ENCODE data around the gene FGF22.

FGF22 gene

DNA sequence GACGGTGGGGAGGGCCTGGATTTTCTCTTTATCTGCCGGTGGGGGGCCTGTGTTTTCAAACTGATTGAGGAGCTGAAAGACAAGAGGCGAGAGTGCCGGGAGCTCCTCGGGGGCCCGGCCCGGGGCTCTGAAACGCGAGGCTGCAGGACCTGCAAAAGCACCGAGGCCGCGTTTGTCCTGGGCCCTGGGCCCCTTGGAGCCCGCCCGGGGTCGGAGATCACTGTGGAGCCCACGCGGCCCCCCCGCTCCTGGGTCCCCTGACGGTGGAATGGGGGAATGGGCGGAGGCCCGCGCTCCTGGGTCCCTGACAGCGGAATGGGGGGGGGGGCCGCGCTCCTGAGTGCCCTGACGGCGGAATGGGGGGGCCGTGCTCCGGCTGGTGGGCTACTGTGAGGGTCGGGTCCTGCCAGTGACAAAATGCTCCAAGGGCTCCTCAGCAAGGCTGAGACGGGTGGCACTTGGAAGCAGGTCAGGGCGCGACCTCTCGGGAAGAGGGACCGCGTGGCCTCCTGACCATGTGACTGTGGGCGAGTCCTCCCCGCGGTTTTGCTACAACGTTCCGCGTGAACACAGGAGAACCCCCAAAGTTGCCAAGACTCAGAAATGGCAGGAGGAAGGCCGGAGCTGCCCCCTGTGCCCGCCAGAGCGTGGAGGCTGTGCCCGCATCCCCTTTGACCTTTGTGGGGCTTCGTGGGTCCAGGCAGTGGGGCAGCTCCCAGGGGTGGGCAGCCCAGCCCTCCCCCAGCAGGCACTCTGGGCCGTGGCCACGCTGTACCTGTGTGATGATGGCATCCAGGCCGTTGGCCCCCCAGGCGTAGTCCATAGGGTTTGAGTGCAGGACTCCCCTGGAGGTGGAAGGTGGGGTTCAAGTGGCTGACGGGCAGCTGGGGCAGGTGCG, 9.5 kb downstream of the FGF22 start:
- H3K4me1 ChIP-seq: no peaks in the 10 kb centered on the region
- no peaks in the 10 kb centered on the region for H3K36me3 ChIP-seq (ENCODE audit: control insufficient read depth, insufficient read depth, low read length)
- no peaks in the 10 kb centered on the region for H3K27me3 ChIP-seq (ENCODE audit: control insufficient read depth, insufficient read depth, low read length)
- no peak overlapping the region for H3K9ac ChIP-seq
- H3K4me2 ChIP-seq (ENCODE audit: low read length): no peak overlapping the region
- no peak overlapping the region for H3K27ac ChIP-seq
- H3K4me3 ChIP-seq (ENCODE audit: low read depth, low read length): no peak overlapping the region
- peaks cover 16% of the 10 kb centered on the region for H3K79me2 ChIP-seq
- no peaks in the 10 kb centered on the region for H3K9me3 ChIP-seq (ENCODE audit: control insufficient read depth, low read length)
- no peak overlapping the region for H2AFZ ChIP-seq
- TF ChIP-seq, protein P1, sequence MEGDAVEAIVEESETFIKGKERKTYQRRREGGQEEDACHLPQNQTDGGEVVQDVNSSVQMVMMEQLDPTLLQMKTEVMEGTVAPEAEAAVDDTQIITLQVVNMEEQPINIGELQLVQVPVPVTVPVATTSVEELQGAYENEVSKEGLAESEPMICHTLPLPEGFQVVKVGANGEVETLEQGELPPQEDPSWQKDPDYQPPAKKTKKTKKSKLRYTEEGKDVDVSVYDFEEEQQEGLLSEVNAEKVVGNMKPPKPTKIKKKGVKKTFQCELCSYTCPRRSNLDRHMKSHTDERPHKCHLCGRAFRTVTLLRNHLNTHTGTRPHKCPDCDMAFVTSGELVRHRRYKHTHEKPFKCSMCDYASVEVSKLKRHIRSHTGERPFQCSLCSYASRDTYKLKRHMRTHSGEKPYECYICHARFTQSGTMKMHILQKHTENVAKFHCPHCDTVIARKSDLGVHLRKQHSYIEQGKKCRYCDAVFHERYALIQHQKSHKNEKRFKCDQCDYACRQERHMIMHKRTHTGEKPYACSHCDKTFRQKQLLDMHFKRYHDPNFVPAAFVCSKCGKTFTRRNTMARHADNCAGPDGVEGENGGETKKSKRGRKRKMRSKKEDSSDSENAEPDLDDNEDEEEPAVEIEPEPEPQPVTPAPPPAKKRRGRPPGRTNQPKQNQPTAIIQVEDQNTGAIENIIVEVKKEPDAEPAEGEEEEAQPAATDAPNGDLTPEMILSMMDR (IDR thresholded peaks at IDR 0.05): no peak

DNA sequence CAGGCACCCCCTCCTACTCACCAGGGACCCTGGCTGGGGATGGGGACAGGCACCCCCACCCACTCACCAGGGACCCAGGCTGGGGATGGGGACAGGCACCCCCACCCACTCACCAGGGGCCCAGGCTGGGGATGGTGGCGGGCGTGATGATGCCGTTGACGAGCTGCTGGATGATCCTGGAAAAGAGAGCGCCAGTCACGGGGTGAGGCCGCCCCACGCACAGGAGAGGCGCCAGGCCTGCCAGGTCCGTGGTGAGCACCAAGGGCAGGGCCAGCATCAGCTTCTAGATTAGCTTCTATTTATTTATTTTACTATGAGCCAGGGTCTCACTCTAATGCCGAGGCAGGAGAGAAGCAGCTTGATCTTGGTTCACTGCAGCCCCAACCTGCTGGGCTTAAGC, 10.4 kb downstream of the FGF22 start:
- Histone ChIP-seq H3K9me3 (ENCODE audit: control insufficient read depth, low read length) (no peaks in the 10 kb centered on the region), H3K79me2 (peaks cover 18% of the 10 kb centered on the region), H3K36me3 (ENCODE audit: control insufficient read depth, insufficient read depth, low read length) (no peaks in the 10 kb centered on the region), H3K4me3 (ENCODE audit: low read depth, low read length) (no peak overlapping the region), H3K27ac (no peak overlapping the region), H3K27me3 (ENCODE audit: control insufficient read depth, insufficient read depth, low read length) (no peaks in the 10 kb centered on the region), H3K9ac (no peak overlapping the region), H3K4me1 (no peaks in the 10 kb centered on the region), H2AFZ (no peak overlapping the region), H3K4me2 (ENCODE audit: low read length) (no peak overlapping the region)
- TF ChIP-seq, protein P1 (IDR thresholded peaks at IDR 0.05): no peak

DNA sequence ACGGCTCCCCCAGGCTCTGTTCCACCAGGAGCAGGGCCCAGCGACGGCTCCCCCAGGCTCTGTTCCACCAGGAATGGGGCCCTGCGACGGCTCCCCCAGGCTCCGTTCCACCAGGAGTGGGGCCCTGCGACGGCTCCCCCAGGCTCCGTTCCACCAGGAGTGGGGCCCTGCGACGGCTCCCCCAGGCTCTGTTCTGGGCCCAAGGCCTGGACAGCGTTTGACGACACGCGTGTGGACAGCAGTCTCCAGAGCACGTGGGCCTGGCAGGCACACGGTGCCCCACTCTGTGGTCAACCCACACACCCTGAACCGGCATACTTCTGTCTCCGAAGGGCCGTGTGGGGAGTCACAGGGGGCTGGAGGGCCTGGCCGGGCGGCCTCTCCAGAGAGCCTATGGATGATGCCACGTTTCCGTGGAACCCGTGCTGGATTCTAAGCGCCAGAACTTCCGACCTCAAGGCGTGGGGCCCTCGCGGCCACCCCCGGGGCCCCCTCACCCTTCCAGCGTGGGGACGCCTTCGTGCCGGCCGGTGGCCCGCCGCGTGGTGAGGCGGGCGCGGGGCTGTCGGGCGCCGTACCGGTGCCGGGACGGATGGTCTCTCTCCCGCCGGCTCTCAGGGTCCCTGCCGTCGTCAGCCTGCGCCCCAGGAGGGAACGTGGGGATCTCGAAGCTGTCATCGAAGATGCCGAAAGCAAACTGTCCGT, 11.6 kb downstream of the FGF22 start:
- H3K27ac ChIP-seq: no peak overlapping the region
- no peak overlapping the region for H2AFZ ChIP-seq
- peaks cover 28% of the 10 kb centered on the region for H3K79me2 ChIP-seq
- H3K9me3 ChIP-seq (ENCODE audit: control insufficient read depth, low read length): no peaks in the 10 kb centered on the region
- no peaks in the 10 kb centered on the region for H3K4me1 ChIP-seq
- H3K9ac ChIP-seq: no peak overlapping the region
- H3K36me3 ChIP-seq (ENCODE audit: control insufficient read depth, insufficient read depth, low read length): no peaks in the 10 kb centered on the region
- H3K4me2 ChIP-seq (ENCODE audit: low read length): no peak overlapping the region
- TF ChIP-seq, protein P1 (IDR thresholded peaks at IDR 0.05): no peak
- H3K4me3 ChIP-seq (ENCODE audit: low read depth, low read length): no peak overlapping the region
- no peaks in the 10 kb centered on the region for H3K27me3 ChIP-seq (ENCODE audit: control insufficient read depth, insufficient read depth, low read length)

DNA sequence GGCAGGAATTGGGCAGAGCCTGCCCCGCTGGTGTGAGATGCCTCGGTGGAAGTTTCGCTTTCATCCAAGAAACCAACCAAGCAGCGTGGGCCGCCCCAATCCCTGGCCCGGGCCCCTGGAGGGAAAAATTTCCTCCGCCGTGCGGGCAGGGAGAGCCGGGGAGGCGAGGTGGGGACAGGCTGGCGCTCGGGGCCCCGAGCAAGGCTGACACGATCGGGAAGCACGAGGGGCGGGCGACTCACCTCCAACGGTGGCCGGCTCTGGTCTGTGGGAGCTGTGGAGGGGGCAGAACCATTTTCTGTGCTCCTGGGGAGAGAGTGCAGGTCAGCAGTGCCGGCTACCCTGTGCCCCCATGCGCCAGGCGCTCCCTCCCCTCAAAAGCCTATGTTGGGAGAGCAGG, 12.3 kb downstream of the FGF22 start:
- TF ChIP-seq, protein P1 (IDR thresholded peaks at IDR 0.05): no peak
- Histone ChIP-seq H3K4me3 (ENCODE audit: low read depth, low read length) (no peak overlapping the region), H3K4me1 (no peaks in the 10 kb centered on the region), H3K9me3 (ENCODE audit: control insufficient read depth, low read length) (no peaks in the 10 kb centered on the region), H3K27ac (no peak overlapping the region), H3K79me2 (peaks cover 28% of the 10 kb centered on the region), H3K27me3 (ENCODE audit: control insufficient read depth, insufficient read depth, low read length) (no peaks in the 10 kb centered on the region), H3K4me2 (ENCODE audit: low read length) (no peak overlapping the region), H2AFZ (no peak overlapping the region), H3K9ac (no peak overlapping the region), H3K36me3 (ENCODE audit: control insufficient read depth, insufficient read depth, low read length) (no peaks in the 10 kb centered on the region)

Measured in parathyroid adenoma (tissue), 2 donors.